ENCODE measurements around the gene ARNT2.

DNA sequence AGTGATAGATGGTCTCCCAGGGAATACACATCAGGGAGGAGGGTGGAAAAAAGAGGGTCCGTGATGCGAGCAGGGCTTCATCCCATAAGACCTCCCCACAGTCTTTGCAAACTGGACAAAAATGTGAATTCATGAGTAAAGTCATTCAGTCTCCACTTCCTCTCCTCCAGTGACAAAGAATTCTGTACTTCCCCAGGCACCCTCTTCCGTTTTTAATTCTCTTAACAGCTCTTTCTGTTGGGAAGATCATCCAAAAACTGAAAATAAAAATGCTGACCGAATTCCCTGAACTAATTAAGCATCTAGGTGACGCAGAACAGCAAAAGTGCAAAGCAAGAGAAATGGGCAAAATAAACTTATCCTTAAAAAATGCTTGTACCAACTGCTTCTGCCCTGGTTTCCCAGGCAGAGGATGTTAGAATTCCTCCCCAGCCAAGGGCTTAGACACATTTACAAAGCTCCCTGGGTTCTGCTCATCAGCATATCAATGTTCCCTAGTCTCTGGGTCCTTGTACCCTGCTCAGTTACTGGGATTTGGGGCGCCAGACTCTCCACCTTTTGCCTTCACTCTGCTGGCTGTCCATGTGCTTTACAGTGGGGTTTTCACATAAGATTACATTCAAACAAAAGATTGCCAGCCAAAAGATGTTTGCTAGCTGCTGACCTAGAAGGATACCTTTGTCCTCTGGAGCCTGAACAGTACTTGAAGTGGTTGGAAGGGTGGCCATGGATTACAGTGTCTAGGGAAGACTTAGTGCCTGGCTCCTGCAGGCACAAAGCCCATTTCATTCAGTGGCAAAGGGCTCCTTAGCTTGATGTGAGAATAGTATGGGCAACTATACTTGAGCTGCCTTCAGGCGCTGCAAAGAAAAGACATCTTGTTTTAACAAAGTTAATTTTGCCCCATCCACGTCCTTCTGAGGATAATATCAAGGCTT lies 69.4 kb downstream of the ARNT2 start:
- no peak for TF ChIP-seq CTCF (conservative IDR thresholded peaks at IDR 0.05; ENCODE audit: low read length)
- no peak for TF ChIP-seq EZH2phosphoT487 (IDR thresholded peaks at IDR 0.05; ENCODE audit: borderline replicate concordance, low read depth, low read length)

Measured in OCI-LY7 (cell line).